Heart left ventricle (tissue), 13 donors: ENCODE results near the gene MTCH2.
"Not testable (repeated sequence)": the region's sequence is repeated elsewhere in the genome, so short reads cannot be mapped to it uniquely, and the experiment has no call there.

ENCODE experiments used
- CTCF ChIP-seq, 12 donors: fragments of 200-600 bp; sonication (generic) in 4 of 12; IDR thresholded peaks; one replicate each; pipeline versions ENCODE4 v1.5.0 to v1.8.0; 2018 to 2022; ENCODE audit warnings: antibody characterized with exemption in 12 of 12, mild to moderate bottlenecking in 5 of 12
- POLR2A ChIP-seq, 2 donors: fragments of 450-650 bp; IDR thresholded peaks; one replicate each; pipeline ENCODE4 v1.6.1; 2017; ENCODE audit warnings: antibody characterized with exemption in 2 of 2, mild to moderate bottlenecking in 2 of 2, moderate library complexity in 2 of 2
- donor health status: ischemic (EF 13 %, LVEDD 7.1; RV severe dilation, severe dysfunction).
- donor health status: DM: no; HTN: yes; CAD: no.
- donor health status: DM: no; HTN: no; CAD: no.
- donor health status: ischemic (EF 25% LVEDD 6.9; RV normal size, moderate dysfunction).
- donor health status: ischemic (EF 25% LVEDD 5.7; RV mildly dilated, moderate dysfunction).
- donor health status: ischemic (EF 35%, LVEDD 5.7; RV mildly dilated, moderate dysfunction).
- donor health status: nonischemic (EF 11% LVEDD 7.7; RV severe dilation, severe dysfunction).
- donor health status: DM: yes; HTN: yes; CAD: no.
- donor health status: PGD.
- donor health status: ischemic (EF 29% LVEDD 5.4; RV normal size, mild dysfunction).
- donor health status: nonischemic (EF 23%, LVEDD 6.1; RV moderate dilation, normal function).

- TF ChIP-seq CTCF, POLR2A (IDR thresholded peaks at IDR 0.05): not testable (repeated sequence)
Observed at GRCh38 chr11:47686704-47687103, 44.3 kb upstream of the MTCH2 start.
